NCI-H82 treated with DMSO at 0.1 percent for 48 hours (cell line): ENCODE measurements around the gene DAAM1.

Source experiments
- DNase-seq: peaks from one replicate; lab custom pipeline; 2025; ENCODE audit not compliant: unreplicated experiment; lab: John Stamatoyannopoulos, UW

DAAM1 gene

GRCh38 chr14:59310633-59311032 is 122.2 kb downstream of the DAAM1 start:
- no peak for DNase-seq

DNA sequence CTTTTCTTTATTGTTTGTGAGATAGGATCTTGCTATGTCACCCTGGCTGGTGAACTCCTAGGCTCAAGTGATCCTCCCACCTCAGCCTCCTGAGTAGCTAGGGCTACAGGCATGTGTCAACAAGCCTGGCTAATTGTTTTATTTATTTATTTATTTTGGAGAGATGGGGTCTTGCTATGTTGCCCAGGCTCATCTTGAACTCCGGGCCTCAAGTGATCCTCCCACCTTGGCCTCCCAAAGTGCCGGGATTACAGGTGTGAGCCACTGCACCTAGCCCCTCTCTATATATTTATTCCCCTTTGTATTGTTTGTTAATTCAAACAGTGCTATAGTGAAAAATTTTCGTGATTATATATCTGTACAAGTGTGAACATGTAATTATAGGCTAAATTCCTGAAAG is 123.3 kb downstream of the DAAM1 start:
- DNase-seq: no peak

DNA sequence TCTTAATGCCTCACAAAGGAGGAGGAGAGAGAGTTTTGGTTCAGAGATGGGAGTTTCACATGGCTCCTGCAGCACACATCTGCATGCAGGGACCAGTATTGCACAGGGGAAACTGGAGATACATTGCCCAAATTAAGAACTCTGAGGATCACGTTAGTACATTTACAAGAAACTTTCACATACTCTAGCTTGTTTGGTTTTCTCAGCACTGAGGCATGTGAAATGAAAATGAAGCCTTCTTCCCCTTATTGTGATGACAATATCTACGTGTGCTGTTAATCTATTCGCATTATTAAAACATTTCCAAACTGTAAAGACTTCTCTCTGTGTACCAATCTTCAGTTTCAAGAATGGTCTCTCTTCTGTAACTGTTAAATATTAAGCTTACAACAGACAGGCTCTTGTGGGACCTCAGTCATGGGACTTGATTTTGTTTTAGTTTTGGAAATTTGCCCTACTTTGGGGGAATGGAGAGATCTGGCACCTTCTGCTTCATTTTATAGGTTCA is 124.7 kb downstream of the DAAM1 start:
- DNase-seq: no peak

DNA sequence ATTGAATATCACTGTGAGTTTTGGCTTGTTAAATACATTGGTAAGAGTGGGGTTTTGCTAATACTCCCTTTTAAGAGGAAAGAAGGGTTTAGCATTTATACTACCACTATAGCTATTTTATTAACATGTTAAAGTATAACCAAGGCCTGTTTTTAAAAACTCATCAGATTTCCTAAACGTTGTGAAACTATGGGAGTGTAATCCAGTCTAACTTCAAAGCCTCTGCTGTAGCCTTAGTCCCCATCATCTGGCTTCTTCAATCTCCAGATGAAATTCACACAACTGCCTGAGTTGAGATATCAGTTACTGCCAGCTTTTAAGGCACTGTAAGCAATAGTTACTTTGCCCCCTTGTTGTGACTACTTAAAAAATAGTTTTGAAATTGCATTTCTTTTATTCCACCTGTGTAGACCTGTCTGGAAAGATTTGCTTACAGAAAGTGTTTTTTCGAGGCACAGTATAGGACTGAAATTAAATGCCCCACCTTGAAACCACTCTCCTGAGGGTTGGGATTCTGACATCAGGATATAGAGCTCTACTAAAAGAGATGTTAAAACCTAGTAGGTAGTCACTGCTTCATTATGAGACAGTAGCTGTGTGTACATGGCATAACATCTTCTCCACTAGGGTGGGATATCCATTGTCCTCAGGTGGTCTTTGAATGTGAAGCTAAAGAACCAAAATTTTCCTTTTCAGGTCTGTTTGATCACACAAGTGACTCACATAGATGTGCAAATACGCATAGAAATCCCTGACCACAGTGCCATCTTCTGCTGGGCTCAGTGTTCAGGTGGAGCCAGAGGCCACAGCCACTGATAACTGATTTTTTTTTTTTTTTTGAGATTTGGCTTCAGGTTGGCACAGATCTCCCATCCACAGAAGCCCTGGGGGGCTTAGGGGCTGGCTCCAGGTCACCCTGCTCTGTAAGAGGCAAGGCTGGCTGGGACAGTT is 125.5 kb downstream of the DAAM1 start:
- DNase-seq: no peak

DNA sequence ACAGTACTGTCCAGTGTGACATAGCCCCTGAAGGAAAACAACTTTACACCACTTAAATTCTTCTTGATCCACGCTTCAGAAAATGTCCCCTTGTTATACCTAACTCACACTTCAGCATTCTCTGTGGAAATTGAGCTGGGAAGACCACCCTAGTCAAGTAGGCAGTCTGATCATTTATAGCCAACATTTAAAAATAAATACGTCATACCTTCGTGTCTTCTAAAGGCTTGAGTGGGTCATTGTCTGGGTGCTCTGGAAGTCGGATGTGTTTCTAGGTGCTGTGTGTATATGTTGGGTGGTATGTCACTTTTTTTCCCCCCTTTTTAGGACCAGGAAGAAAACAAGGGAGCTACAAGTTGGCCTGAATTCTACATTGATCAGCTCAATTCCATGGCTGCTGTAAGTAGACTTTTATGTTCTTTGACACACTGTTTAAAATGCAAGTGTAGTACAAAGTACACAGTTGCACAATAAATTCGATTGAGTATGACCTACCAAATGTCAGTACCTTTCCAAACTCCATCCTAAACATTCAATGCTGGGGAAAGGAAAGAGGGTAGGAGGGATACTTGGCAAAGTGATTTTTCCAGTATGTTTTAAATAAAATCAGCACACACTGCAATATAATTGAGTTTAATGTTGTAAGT is 126.6 kb downstream of the DAAM1 start:
- no peak for DNase-seq

DNA sequence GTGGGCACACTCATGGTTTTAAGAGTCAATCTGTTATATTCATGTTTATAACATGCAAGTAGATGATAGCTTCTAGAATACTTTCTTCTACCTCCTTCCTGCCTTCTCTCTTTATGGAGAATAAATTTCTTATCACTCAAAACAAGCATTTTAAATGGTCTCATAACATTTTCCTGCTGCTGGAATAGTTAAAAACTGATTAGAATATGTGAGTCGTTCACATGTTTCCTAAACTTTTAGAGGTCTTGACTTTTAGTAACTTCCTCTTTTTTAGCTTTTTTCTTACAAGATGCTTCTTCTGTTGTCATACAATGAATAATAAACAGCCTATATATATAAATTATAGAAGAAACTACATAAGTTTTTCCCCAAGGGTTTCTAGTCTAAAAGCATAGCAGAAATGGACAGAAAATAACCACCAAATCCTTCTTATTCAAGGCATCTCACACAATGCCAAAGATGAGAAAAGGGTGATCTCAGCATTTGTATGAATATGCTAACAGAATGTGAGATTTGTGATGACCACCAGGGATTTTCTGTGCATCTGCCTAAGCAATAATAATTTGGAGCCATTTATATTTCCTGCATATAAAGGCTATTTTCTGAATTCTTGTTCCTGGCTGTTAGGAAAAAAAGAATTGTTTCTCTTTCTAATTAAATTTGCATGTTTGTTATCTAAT is 127.8 kb downstream of the DAAM1 start:
- DNase-seq: no peak

GRCh38 chr14:59317346-59317745 is 128.9 kb downstream of the DAAM1 start:
- no peak for DNase-seq

DNA sequence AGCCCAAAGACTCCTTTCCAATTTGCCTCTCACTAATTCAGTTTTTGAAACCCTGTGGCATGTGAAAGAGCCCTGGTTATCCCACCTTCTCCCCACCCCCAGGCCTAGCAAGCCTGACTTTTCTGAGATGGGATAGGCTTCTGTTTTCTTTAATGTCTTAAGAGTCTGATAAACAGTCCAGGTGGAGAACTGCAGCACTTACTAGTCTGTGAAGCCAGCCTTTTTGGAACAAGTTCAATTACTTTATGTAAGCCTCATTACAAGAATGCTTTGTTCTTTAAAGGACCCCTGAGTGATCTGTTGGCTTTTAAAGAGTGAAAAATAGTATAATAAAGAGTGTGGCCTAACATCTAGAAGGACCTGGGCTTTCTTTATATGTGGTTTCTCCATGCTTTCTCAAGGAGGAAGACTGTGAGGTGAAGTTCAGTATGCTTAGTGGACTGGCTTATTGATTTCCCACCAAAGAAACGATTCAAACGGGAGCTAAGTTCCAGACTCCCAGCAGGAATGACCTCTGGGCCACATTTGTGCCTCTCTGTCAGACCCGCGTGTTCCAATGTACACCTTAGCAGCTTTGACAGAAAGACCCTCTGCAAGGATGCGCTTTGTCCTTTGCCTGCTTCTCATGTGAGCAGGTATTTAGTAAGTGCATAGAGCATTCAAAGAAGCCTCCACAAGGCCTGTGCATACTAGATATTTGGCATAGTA is 129.5 kb downstream of the DAAM1 start:
- no peak for DNase-seq

DNA sequence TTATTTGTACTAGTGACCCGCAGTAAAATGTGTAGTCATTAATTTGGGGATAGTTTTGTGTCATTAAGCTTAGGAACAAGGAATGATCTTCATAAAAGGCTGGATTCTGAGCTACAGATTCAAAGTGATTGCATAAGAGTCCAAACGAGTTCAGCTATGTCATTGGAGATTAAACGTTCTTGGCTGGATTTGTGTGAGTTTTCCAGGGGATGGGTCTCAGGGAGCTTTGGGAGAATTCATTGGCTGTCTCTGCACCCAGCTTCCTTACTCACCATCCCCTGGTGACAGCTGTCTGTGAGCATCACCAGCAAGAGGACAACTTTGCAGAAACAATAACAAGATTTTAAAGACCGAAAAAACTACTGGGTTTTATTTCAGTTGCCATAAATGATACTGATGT is 130.4 kb downstream of the DAAM1 start:
- no peak for DNase-seq

DNA sequence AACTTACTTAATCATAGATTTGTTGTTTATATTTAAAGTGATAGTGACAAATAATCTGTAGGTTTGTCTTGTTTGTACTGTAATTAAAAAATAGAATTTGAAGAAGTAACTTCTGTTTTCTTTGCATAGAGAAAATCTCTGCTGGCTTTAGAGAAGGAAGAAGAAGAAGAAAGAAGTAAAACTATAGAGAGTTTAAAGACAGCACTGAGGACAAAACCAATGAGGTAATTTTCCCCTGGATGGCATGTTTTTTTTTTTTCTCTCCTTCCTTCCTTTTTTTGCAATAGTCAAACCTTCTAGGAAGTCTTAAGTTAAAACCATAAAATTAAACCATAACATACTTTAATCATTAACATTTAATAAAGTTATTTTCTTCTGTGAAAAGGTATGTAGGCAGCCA is 131.9 kb downstream of the DAAM1 start:
- DNase-seq: no peak

GRCh38 chr14:59320763-59321625 is 132.5 kb downstream of the DAAM1 start:
- no peak for DNase-seq

- no peak for DNase-seq
Measured at GRCh38 chr14:59321626-59321949, 133.1 kb downstream of the DAAM1 start.

DNA sequence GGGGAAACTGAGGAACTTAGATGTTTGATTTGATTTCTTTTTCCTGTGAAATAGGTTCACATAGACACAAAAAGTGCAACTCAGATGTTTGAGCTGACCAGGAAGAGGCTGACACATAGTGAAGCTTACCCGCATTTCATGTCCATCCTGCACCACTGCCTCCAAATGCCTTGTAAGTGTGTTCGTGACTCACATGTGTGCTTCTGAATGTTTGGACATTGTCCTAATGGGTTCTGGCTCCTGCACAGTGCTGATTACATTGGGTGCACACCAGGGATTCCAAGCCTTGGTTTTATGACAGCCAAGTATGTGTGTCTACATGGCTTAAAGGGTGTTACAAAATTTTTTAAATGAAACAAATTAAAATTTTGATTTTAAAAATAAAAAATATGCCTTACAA is 137.4 kb downstream of the DAAM1 start:
- no peak for DNase-seq

DNA sequence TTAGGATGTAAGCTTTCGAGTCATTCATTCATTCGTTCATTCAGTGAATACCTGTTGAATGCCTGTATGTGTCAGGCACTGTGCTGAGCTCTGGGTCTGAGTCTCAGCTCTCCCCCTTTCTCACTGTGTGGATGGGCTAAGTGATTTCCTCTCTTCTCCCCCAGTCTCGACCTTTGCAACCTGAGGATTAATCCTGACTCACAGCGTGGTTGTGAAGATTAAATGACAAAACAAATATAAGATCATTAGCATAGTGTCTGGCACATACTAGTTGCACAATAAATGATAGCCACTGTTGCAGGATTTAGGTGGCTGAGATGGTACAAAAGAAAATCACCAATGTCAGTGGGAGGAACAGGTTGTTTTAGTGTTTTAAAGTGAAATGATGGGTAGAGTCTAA is 140.0 kb downstream of the DAAM1 start:
- DNase-seq: no peak

- no peak for DNase-seq
Measured at GRCh38 chr14:59330455-59330854, 142.0 kb downstream of the DAAM1 start.

GRCh38 chr14:59331217-59331616 is 142.8 kb downstream of the DAAM1 start:
- DNase-seq: no peak

- DNase-seq: no peak
Measured at GRCh38 chr14:59332727-59333126, 144.3 kb downstream of the DAAM1 start.

- DNase-seq: no peak
Measured at GRCh38 chr14:59333235-59333634, 144.8 kb downstream of the DAAM1 start.

DNA sequence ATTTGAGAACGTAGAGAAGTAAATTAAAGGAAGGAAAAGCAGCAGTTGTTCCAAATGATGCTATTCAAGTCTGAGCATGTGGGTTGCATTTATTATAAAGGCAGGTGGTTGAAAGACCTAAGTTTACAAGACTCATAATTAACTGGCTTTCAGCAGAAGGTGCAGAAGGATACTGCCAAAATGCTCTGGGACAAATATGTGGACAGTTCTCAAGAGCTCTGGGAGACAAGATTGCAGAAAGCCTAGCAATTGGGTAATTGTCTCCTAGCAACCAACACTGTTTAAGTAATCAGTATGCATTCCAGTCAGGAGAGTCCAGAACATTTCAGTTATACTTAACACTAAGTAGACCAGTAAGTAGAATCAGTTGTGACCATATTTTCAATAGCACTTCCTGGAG is 145.2 kb downstream of the DAAM1 start:
- no peak for DNase-seq

DNA sequence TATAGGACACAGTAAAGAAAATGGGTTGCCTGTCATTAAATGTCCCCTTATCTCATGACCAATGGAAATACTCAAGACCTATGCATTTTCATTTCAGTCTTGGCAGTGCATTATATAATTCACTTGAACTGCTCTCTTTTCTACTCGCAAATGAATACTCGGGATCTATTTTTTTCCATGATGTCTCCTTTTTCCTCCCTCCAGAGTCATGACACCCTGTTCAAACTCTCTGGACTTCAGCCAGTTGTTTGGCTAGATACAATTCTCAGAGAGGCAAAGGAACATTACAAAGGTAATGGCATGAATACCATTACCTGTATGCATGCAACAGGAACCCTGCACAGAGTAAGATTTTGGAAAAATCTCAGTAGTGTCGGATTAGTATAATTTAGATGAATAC is 145.8 kb downstream of the DAAM1 start:
- DNase-seq: no peak
